D341Med (cell line): ENCODE results near the gene CYP4F12.

ENCODE experiments used
- DNase-seq: peaks from one replicate; pipeline ENCODE4 v3.0.0; 2012; ENCODE audit warnings: low spot score

CYP4F12 gene

DNA sequence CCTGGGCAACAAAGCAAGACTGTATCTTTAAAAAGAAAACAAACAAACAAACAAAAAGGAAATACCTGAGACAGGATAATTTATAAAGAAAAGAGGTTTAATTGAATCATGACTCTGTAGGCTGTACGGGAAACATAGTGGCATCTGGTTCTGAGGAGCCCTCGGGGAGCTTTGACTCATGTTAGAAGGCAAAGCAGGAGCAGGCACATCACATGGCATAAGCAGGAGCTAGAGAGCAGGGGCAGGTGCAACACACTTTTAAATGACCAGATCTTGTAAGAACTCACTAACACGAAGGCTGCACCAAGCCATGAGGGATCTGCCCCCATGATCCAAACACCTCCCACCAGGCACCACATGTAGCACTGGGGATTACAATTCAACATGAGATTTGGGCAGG is 41.8 kb downstream of the CYP4F12 start:
- DNase-seq = no peak

GRCh38 chr19:15715642-15716041 is 42.8 kb downstream of the CYP4F12 start:
- no peak for DNase-seq

- no peak for DNase-seq
Observed at GRCh38 chr19:15717809-15718208, 44.9 kb downstream of the CYP4F12 start.

GRCh38 chr19:15721268-15721667 is 48.4 kb downstream of the CYP4F12 start:
- no peak for DNase-seq

DNA sequence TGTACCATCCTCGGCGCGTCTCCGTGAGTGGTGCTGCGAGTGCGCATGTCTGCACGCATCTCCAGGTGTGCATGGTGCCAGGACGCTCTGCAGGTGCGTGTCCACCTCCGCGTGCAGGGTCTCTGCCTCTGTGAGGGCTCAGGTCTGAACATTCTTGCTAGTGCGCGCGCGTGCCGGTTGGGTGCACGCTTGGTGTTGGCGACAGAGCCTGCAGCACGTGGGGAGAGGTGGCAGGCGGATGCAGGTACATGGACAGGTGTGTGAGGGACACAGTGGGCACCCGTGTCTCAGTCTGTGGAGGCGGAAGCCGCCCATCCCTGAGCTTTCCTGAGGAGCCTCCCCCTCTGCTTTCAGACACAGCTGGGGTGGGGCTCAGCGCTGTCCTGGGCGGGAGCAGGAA is 50.1 kb downstream of the CYP4F12 start:
- no peak for DNase-seq

DNA sequence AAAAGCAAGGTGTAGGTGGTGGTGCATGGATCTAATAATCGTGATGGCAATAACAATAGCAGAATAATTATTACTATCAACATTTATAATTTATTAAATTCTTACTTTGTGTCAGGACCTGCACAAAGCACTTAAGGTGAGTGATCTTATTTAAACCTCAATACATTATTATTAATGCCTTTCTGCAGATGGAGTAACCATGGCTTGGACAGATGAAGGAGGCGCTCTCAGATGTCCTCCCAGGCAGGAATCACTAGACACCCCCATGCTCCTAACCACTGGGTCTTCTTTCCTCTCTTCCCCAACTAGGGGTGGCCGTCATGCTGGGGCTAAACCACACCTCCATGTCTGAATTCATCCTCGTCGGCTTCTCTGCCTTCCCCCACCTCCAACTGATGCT is 54.8 kb downstream of the CYP4F12 start, which contains the start of gene OR10H2:
Gene OR10H2, plus strand, starts transcription at position 301 of the 400 bp plus-strand sequence. Its CDS starts 20 bp downstream, at position 321.
- DNase-seq = no peak

DNA sequence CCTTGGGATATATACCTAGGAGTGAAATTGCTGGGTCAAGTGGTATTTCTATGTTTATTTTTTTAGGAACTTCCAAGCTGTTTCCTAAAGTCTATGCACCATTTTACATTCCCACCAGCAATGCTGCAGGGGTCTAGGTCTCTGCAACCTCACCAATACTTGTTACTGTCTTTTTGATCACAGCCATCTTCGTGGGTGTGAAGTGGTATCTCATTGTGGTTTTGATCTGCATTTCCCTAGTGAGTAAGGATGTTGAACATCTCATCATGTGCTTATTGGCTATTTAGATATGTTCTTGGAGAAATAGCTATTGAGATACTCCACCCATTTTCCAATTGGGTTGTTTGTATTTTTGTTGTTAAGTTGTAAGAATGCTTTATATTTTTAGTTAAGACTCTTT is 57.7 kb downstream of the CYP4F12 start:
- no peak for DNase-seq

- no peak for DNase-seq
Observed at GRCh38 chr19:15732388-15732787, 59.5 kb downstream of the CYP4F12 start.

DNA sequence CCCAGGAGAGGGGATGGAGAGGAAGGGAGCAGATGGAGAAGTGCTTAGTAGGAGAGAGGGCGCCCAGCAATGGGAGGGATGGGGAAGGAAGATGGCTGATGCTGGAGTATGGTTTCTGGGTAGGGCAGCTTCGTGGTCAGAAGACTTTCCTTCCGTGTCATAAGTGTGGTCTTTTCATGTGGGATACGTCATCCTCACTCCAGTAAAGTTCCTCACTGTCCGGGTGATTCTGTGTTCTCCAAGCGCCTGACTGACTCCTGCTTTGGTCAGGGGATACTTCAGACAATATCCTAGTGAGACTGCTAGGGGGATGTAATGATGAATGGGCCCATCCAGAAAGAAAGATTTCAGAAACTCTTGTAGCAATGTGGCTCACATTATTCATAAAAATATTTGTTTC is 61.0 kb downstream of the CYP4F12 start:
- no peak for DNase-seq

- DNase-seq = no peak
Observed at GRCh38 chr19:15737722-15738121, 64.8 kb downstream of the CYP4F12 start, which contains the start of gene OR10H3. Gene OR10H3, plus strand, starts transcription at chr19:15737985. Its CDS starts 3,408 bp downstream, at chr19:15741393.

DNA sequence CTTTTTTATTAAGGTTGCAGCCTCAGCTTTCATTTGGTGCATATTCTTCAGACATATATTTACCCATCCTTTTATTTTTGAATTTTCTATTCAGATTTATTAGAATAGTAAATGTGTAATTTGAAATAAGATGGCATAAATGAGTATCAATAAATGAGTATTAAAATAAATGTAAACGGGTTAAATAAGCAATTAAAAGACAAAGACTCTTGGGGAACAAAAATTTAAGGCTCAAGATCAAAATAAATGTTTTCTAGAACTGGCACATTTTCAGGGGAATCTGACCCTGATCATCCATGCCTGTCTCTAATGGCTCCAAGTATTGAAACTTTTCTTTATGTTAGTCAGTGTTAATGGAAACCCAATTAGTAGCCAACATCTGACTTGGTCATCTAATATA is 67.9 kb downstream of the CYP4F12 start:
- no peak for DNase-seq
